Measurements from ENCODE around the gene TNPO2.
A peak's percentile ranks its signal among the peaks of the same experiment; 100 is the strongest.
"Not testable (repeated sequence)": the region's sequence is repeated elsewhere in the genome, so short reads cannot be mapped to it uniquely, and the experiment has no call there.

TNPO2 gene

GRCh38 chr19:12705654-12706331, 17.9 kb downstream of the TNPO2 start:
- no peak for DNase-seq (ENCODE audit: low spot score)

GRCh38 chr19:12705169-12705568, 18.6 kb downstream of the TNPO2 start:
- DNase-seq (ENCODE audit: low spot score) = no peak

- DNase-seq (ENCODE audit: low spot score) = no peak
Measured at GRCh38 chr19:12703046-12703445, 20.7 kb downstream of the TNPO2 start.

- no peak for DNase-seq (ENCODE audit: low spot score)
Measured at GRCh38 chr19:12701596-12702282, 22.0 kb downstream of the TNPO2 start.

- no peak for DNase-seq (ENCODE audit: low spot score)
Measured at GRCh38 chr19:12698138-12698537, 25.6 kb downstream of the TNPO2 start.

- not testable (repeated sequence) for DNase-seq (ENCODE audit: low spot score)
Measured at GRCh38 chr19:12697425-12697824, 26.3 kb downstream of the TNPO2 start.

- DNase-seq (ENCODE audit: low spot score) = peak; percentile 97
Measured at GRCh38 chr19:12696366-12697335, 27.1 kb downstream of the TNPO2 start, which contains the start of gene FBXW9. Gene FBXW9 (minus strand): TSS chr19:12696631. CDS start chr19:12696581, 50 bp downstream.

GRCh38 chr19:12695997-12696365, 27.8 kb downstream of the TNPO2 start:
- no peak for DNase-seq (ENCODE audit: low spot score)

- DNase-seq (ENCODE audit: low spot score) = no peak
Measured at GRCh38 chr19:12695514-12695913, 28.2 kb downstream of the TNPO2 start.

- DNase-seq (ENCODE audit: low spot score) = no peak
Measured at GRCh38 chr19:12695096-12695495, 28.6 kb downstream of the TNPO2 start.

GRCh38 chr19:12694641-12695040, 29.1 kb downstream of the TNPO2 start:
- DNase-seq (ENCODE audit: low spot score) = no peak

GRCh38 chr19:12692960-12693359, 30.8 kb downstream of the TNPO2 start:
- DNase-seq (ENCODE audit: low spot score) = no peak

GRCh38 chr19:12689581-12690216, 34.0 kb downstream of the TNPO2 start:
- DNase-seq (ENCODE audit: low spot score) = no peak

GRCh38 chr19:12689012-12689411, 34.7 kb downstream of the TNPO2 start:
- no peak for DNase-seq (ENCODE audit: low spot score)

- no peak for DNase-seq (ENCODE audit: low spot score)
Measured at GRCh38 chr19:12687496-12688196, 36.1 kb downstream of the TNPO2 start, which contains the start of gene GNG14. Gene GNG14 (plus strand): TSS chr19:12687998. CDS start chr19:12688049, 51 bp downstream.

GRCh38 chr19:12685831-12686230, 37.9 kb downstream of the TNPO2 start:
- DNase-seq (ENCODE audit: low spot score) = no peak

GRCh38 chr19:12681074-12681987, 42.4 kb downstream of the TNPO2 start, which contains the start of gene DHPS:
Gene DHPS (minus strand): TSS chr19:12681880. CDS start chr19:12681766, 114 bp downstream.
- peak; percentile 95 for DNase-seq (ENCODE audit: low spot score)

GRCh38 chr19:12680034-12680433, 43.7 kb downstream of the TNPO2 start:
- DNase-seq (ENCODE audit: low spot score) = no peak

- DNase-seq (ENCODE audit: low spot score) = not testable (repeated sequence)
Measured at GRCh38 chr19:12678039-12678438, 45.7 kb downstream of the TNPO2 start.

GRCh38 chr19:12676928-12677327, 46.8 kb downstream of the TNPO2 start:
- DNase-seq (ENCODE audit: low spot score) = no peak
